Raji (cell line): Measurements from ENCODE around the gene SLCO3A1.

Experiments used
- POLR2A ChIP-seq: IDR thresholded peaks from 2 replicates; pipeline ENCODE4 v1.6.1; 2011; ENCODE audit warnings: low read depth, low read length, control low read depth; ENCODE audit not compliant: insufficient read depth

Gene SLCO3A1

DNA sequence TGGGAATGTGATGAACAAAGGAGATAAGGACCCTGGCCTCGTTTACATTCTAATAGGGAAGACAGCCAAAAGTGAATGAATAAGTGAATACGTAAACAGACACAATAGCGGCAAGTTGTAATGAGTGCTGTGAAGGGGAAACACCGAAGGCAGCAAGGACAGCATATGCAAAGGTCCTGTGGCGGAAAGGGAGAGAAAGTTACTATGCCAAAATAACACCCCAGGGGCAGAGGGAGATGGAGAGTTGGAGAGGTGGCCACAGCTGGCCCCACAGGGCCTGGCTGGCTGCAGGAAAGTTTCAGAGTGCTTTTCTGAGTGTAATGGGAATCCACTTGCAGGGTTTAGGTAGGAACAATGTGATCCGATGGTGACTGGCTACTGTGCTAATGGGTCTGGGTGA, 91.9 kb downstream of the SLCO3A1 start:
- TF ChIP-seq POLR2A, result no peak

- no peak for TF ChIP-seq POLR2A
Measured at GRCh38 chr15:91946075-91946474, 92.6 kb downstream of the SLCO3A1 start.

- TF ChIP-seq POLR2A, result no peak
Measured at GRCh38 chr15:91946581-91947292, 93.2 kb downstream of the SLCO3A1 start.

GRCh38 chr15:91947293-91947679, 93.8 kb downstream of the SLCO3A1 start:
- TF ChIP-seq POLR2A, result no peak

DNA sequence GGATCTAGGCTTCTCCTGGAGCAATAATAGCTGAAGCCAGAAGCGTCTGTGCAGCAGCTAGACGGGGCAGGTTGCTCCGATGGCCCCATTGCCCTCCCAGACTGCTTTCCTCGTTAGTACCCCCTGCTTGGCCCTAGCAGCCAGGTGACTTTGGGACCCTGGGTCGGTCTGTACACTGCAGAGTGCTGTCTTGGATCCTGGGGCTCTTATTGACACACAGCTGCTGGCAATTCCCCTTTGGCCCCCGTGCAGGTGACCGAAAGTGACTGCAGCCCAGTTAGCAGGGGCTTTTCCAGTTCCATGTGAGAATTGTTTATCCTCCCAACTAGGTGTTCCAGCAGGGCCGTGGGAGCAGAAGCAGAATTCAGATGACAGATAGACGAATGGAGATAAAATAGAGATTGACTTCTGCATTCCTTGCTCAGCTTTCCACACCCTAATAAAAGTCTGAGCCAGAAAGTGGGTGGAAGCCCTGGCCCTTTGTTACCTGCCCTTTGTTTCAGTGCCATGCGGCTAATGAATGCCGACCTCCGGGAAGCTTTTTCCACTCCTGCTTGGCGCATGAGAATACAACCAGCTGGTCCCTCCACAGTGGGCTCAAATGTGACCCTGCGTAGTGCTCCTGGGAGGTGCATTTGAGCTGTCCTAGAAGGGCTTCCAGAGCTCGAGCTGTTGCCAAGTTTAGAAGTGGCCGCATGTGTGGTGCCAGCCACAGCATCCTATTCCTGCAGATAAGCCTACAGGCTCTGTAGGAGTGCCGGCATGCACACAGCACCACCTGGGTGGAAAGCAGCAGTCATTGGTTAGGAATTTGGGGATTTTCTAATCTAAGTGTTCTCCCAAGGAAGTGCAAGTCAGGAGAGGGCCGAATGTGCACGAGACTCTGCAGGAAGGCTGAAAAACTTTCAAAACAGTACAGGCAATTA, 94.4 kb downstream of the SLCO3A1 start:
- TF ChIP-seq POLR2A, result no peak

DNA sequence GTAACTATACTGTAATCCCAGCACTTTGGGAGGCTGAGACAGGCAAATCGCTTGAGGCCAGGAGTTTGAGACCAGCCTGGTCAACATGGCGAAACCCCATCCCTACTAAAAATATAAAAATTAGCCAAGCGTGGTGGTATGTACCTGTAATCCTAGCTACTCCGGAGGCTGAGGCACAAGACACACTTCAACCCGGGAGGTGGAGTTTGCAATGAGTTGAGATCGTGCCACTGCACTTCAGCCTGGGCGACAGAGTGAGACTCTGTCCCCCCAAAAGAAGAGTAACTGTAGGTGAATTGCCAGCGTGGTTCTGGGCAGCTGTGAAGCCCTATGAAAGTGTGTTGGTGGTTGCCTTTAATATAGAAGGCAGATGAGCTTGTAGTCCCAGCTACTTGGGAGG, 95.9 kb downstream of the SLCO3A1 start:
- TF ChIP-seq POLR2A, result no peak

GRCh38 chr15:91950054-91950453, 96.5 kb downstream of the SLCO3A1 start:
- TF ChIP-seq POLR2A, result no peak

DNA sequence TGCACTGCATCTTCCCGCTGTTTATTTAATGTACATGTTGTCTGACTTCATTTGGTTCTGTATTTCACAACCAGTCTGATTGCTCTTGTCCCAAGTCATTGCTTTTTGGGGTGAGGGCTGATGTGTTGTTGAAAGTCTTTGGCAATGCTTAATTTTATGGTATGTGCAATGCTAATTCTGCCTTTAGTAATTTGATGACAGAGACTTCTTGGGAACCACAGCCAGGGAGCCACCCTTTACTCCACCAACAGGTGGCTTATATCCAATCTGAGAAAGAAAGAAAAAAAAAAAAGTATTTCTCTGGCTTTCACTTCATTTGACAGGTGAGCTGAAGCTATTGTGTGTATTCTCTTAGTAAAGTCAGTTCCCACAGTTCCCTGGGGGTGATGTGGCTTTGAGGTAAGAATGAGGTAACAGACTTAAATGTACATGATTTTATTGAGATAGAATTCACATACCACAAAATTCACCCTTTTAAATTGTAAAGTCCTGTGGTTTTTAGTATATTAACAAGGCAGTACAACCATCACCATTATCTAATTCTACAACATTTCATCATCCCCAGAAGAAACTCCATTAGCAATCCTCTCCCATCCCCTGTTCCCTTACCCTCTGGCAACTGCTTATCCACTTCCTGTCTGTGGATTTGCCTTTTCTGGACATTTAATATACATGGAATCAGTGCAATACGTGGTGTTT, 97.3 kb downstream of the SLCO3A1 start:
- no peak for TF ChIP-seq POLR2A

DNA sequence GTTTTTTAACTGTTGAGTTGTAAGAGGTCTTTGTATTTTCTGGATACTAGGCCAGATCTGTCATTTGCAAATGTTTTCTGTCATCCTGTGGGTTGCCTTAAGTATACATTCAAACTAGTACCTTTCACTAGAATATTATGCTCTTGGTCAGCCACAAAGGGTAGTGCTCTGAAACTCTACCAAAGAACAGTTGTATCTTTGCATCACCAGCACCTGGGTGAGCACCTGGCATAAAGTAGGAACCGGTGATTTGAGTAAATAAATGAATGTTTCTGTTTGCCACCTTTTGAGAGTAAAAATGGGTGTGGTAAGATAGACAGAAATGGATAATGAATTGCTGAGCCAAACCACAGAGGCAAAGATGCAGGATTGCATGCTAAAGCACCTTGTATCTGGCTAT, 98.7 kb downstream of the SLCO3A1 start:
- no peak for TF ChIP-seq POLR2A

GRCh38 chr15:91953432-91953831, 99.9 kb downstream of the SLCO3A1 start:
- no peak for TF ChIP-seq POLR2A

GRCh38 chr15:91954292-91954691, 100.8 kb downstream of the SLCO3A1 start:
- no peak for TF ChIP-seq POLR2A

DNA sequence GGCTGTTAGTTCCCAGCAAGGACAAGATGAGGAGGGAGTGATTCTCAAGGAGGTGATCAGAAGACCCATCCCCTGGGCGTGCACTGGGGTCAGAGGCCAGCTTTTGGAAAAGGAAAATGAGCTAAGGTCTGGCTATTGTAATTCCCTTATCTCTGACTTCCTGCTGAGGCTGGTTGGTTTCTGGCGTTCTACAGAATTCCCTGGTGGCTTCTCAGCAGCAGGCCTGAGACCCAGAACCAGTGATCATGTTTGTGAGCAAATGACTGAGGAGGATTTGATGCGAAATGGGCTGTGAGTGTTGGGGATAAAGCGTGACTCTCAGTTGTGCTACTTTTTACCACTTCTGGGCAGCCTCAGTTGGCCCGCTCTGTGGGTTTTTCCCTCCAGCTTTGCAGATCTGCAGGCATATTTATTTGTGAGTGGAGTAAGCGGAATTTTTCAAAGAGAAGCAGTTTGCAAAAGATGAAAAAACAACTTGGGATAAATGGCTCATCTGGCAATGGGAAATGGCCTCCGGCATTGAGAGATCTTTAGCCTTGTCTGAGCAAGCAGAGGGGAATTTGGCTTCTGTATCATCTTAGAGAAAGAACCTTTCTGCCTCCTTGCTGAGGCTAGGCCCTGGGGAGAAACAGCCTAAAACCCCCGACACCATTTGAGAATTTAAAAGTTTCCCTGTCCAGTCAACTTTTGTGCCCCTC, 102.7 kb downstream of the SLCO3A1 start:
- no peak for TF ChIP-seq POLR2A

GRCh38 chr15:91961357-91961756, 107.8 kb downstream of the SLCO3A1 start:
- TF ChIP-seq POLR2A, result no peak

DNA sequence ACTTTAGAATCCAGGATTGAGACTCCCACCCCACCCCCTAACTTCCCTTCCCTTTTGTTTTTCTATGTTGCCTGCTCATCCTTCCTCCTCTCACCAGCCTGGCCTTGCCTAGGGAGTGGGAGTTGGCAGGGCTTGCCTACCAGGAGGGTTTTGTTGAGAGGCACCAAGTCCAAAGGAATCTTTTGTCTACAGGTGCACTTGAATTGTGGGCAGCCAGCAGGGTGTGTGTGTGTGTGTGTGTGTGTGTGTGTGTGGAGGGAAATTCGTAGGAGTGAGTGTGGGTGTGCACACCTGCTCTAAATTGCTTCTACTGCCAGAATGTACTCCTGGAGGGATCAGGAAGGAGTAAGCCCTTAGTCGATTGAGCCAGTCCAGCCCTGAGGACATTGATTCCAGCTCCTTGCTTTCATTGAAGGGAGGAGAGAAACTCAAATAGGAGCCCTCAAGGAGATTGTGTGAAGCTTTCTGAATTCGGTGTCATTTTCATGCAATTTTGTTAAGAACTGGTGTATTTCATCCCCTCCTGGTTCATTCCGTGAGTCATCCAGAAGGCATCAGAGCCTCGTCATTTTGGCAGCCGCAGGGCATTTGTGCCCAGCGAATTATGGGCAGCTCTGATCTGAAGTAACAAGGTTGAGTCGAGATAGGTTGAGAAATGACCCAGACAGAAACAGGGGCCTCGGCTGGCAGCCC, 112.1 kb downstream of the SLCO3A1 start:
- no peak for TF ChIP-seq POLR2A

DNA sequence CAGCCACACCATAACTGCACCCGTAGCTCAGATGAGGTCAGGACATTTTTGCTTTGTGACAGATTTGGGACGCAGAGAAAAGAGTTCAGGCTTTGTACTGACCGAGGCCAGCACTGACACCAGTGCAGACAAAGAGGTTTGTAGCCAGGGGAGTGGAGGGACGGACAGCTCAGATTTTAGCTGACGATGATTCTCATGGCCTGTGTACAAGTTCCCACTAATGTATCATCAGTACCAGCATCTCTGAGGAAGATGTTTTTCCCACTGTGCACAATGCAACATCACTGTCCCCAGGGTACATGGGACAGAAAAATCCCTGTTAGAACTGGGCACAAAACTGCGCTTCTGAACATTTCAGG, 112.7 kb downstream of the SLCO3A1 start:
- no peak for TF ChIP-seq POLR2A

GRCh38 chr15:91967935-91968606, 114.6 kb downstream of the SLCO3A1 start:
- TF ChIP-seq POLR2A, result no peak
